Fibroblast of lung (primary cell): ENCODE results near the gene TM9SF1.

Experiments used
- EZH2 ChIP-seq: IDR thresholded peaks from 2 replicates; pipeline ENCODE4 v1.5.1; 2012; ENCODE audit warnings: low read length, control low read depth, mild to moderate bottlenecking; ENCODE audit errors: missing control alignments
- TF ChIP-seq, protein P1 (sequence below), 2 donors: IDR thresholded peaks in 1 of 2; conservative IDR thresholded peaks in 1 of 2; 1 replicate in 1 of 2; 2 replicates in 1 of 2; pipeline ENCODE4 v1.5.1; 2011 to 2012; ENCODE audit warnings: low read length in 2 of 2, control low read depth in 1 of 2, inconsistent platforms in 1 of 2, low read depth in 1 of 2, mild to moderate bottlenecking in 1 of 2

DNA sequence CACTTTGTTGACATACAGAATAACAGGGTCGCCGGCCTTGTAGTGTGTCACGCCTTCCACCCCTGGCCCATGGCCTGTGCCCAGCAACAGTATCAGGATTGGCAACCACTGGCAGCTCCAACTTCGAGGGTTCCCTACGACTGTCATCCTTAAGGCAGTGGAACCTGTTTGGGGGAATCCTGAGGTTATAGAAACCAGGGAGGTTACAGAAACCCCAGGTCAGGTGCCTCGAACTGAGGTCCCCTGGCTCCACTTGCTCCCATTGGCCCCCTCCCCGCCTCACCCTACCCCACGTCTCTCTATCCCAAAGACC is 412 bp downstream of the TM9SF1 start:
- TF ChIP-seq EZH2 = no peak
- TF ChIP-seq, protein P1, sequence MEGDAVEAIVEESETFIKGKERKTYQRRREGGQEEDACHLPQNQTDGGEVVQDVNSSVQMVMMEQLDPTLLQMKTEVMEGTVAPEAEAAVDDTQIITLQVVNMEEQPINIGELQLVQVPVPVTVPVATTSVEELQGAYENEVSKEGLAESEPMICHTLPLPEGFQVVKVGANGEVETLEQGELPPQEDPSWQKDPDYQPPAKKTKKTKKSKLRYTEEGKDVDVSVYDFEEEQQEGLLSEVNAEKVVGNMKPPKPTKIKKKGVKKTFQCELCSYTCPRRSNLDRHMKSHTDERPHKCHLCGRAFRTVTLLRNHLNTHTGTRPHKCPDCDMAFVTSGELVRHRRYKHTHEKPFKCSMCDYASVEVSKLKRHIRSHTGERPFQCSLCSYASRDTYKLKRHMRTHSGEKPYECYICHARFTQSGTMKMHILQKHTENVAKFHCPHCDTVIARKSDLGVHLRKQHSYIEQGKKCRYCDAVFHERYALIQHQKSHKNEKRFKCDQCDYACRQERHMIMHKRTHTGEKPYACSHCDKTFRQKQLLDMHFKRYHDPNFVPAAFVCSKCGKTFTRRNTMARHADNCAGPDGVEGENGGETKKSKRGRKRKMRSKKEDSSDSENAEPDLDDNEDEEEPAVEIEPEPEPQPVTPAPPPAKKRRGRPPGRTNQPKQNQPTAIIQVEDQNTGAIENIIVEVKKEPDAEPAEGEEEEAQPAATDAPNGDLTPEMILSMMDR (conservative IDR thresholded peaks at IDR 0.05 in 1 of 2, IDR thresholded peaks at IDR 0.05 in 1 of 2; ENCODE audit: low read depth in 1 of 2, low read length in 2 of 2) = no peak
